ENCODE results near the gene TBX4. TPM values are rescaled to one million over a fixed set of nuclear protein-coding genes. Genes with fewer than 3 reads are reported as not detected.

The TBX4 gene
- polyA plus RNA-seq, 1 donor (not counting 4 experiments of a cell fraction or from before 2014, with no cell fraction given): 0.04 TPM

- TF ChIP-seq CTCF (optimal IDR thresholded peaks at IDR 0.05 in 1 of 3, IDR thresholded peaks at IDR 0.05 in 1 of 3, conservative IDR thresholded peaks at IDR 0.05 in 1 of 3; ENCODE audit: extremely low read depth in 1 of 3, insufficient read depth in 2 of 3, low read length in 3 of 3) (no peak), EZH2 (IDR thresholded peaks at IDR 0.05; ENCODE audit: low read length) (no peak)
- Histone ChIP-seq H2AFZ (ENCODE audit: control insufficient read depth, low read length) (no peak overlapping the region), H3K79me2 (ENCODE audit: control insufficient read depth, insufficient read depth, low read length) (no peaks in the 10 kb centered on the region), H3K27me3 (ENCODE audit: control insufficient read depth, extremely low read depth, insufficient read depth, low read length) (no peaks in the 10 kb centered on the region), H3K9me1 (ENCODE audit: control insufficient read depth, extremely low read depth, insufficient read depth, low read length) (no peaks in the 10 kb centered on the region), H3K4me2 (ENCODE audit: control insufficient read depth, extremely low read depth, insufficient read depth, low read depth, low read length) (no peak overlapping the region), H3K36me3 (ENCODE audit: control insufficient read depth in 2 of 2, extremely low read depth in 1 of 2, insufficient read depth in 2 of 2, low read length in 2 of 2) (no peaks in the 10 kb centered on the region), H3K4me1 (ENCODE audit: control insufficient read depth, extremely low read depth, insufficient read depth, low read length) (no peaks in the 10 kb centered on the region), H3K9me3 (ENCODE audit: control insufficient read depth, low read depth, low read length) (no peaks in the 10 kb centered on the region), H3K9ac (ENCODE audit: control insufficient read depth, extremely low read depth, insufficient read depth, low read length) (no peak overlapping the region), H3K27ac (ENCODE audit: control insufficient read depth, insufficient read depth, low read length) (no peak overlapping the region), H4K20me1 (ENCODE audit: control insufficient read depth, extremely low read depth, insufficient read depth, low read length) (no peaks in the 10 kb centered on the region), H3K4me3 (ENCODE audit: control insufficient read depth in 2 of 3, extremely low read depth in 1 of 3, insufficient read depth in 2 of 3, low read depth in 1 of 3, low read length in 3 of 3) (no peak overlapping the region)
- DNase-seq (ENCODE audit: low read depth, low spot score): no peak
- no peak for FAIRE-seq
- dilution Hi-C loops (cut with MboI; ENCODE audit: extremely low pct_ligation_motif_present, low sequenced_read_pairs): no loop called here
Measured at GRCh38 chr17:61510991-61511390, 58.8 kb downstream of the TBX4 start.

- Histone ChIP-seq H3K27me3 (ENCODE audit: control insufficient read depth, extremely low read depth, insufficient read depth, low read length) (no peaks in the 10 kb centered on the region), H3K4me2 (ENCODE audit: control insufficient read depth, extremely low read depth, insufficient read depth, low read depth, low read length) (no peak overlapping the region)
- dilution Hi-C loops (cut with MboI; ENCODE audit: extremely low pct_ligation_motif_present, low sequenced_read_pairs): no loop called here
Measured at GRCh38 chr17:61511480-61512182, 59.4 kb downstream of the TBX4 start.

More at GRCh38 chr17:61511480-61512182, 59.4 kb downstream of the TBX4 start:
- Histone ChIP-seq H3K27ac (ENCODE audit: control insufficient read depth, insufficient read depth, low read length) (no peak overlapping the region), H3K9ac (ENCODE audit: control insufficient read depth, extremely low read depth, insufficient read depth, low read length) (no peak overlapping the region), H2AFZ (ENCODE audit: control insufficient read depth, low read length) (no peak overlapping the region), H3K4me1 (ENCODE audit: control insufficient read depth, extremely low read depth, insufficient read depth, low read length) (no peaks in the 10 kb centered on the region), H3K79me2 (ENCODE audit: control insufficient read depth, insufficient read depth, low read length) (no peaks in the 10 kb centered on the region), H3K9me1 (ENCODE audit: control insufficient read depth, extremely low read depth, insufficient read depth, low read length) (no peaks in the 10 kb centered on the region), H3K36me3 (ENCODE audit: control insufficient read depth in 2 of 2, extremely low read depth in 1 of 2, insufficient read depth in 2 of 2, low read length in 2 of 2) (no peaks in the 10 kb centered on the region), H3K4me3 (ENCODE audit: control insufficient read depth in 2 of 3, extremely low read depth in 1 of 3, insufficient read depth in 2 of 3, low read depth in 1 of 3, low read length in 3 of 3) (no peak overlapping the region), H4K20me1 (ENCODE audit: control insufficient read depth, extremely low read depth, insufficient read depth, low read length) (no peaks in the 10 kb centered on the region), H3K9me3 (ENCODE audit: control insufficient read depth, low read depth, low read length) (no peaks in the 10 kb centered on the region)
- DNase-seq (ENCODE audit: low read depth, low spot score): no peak
- TF ChIP-seq EZH2 (IDR thresholded peaks at IDR 0.05; ENCODE audit: low read length) (no peak), CTCF (optimal IDR thresholded peaks at IDR 0.05 in 1 of 3, IDR thresholded peaks at IDR 0.05 in 1 of 3, conservative IDR thresholded peaks at IDR 0.05 in 1 of 3; ENCODE audit: extremely low read depth in 1 of 3, insufficient read depth in 2 of 3, low read length in 3 of 3) (no peak)
- FAIRE-seq: no peak
